HepG2 (cell line): ENCODE results near the gene GRM5. TPM values are rescaled to one million over a fixed set of nuclear protein-coding genes. Genes with fewer than 3 reads are reported as not detected.
"Not testable (repeated sequence)": the region's sequence is repeated elsewhere in the genome, so short reads cannot be mapped to it uniquely, and the experiment has no call there.

Source experiments
- ATAC-seq: fragments of 200-7000 bp; cut with Tn5 transposase; 3 replicates; pipeline ENCODE4 v1.9.1; 2020; ENCODE audit warnings: mild to moderate bottlenecking, moderate library complexity
- BruUV-seq: library from RNA; stranded (reverse); fragments of 400-500 nt; replicated peaks from 2 replicates; lab custom pipeline; 2021; lab: Mats Ljungman, UMichigan
- CTCF ChIA-PET: fragments of 300-600 bp; formaldehyde crosslinking; extraction: SDS; loops from one replicate; lab custom pipeline; 2021; ENCODE audit warnings: low total read pairs, inconsistent platforms, low intra/inter-chr PET ratio; lab: Yijun Ruan, JAX
- POLR2A ChIA-PET: fragments of 350-600 bp; sonication (Branson Sonifier 250); formaldehyde crosslinking; loops from one replicate; lab custom pipeline; 2020; ENCODE audit warnings: antibody characterized with exemption, inconsistent platforms; lab: Yijun Ruan, JAX
- DNase-seq: peaks from one replicate; pipeline ENCODE4 v3.0.0-alpha.2; 2015; ENCODE audit warnings: low spot score
- FAIRE-seq: peaks from 3 replicates; lab custom pipeline; 2011; peaks lifted over from hg19 to GRCh38; lab: Jason Lieb, UNC
- H2AFZ ChIP-seq: one replicate; pipeline ENCODE4 v1.6.1; 2011; ENCODE audit warnings: low read length, inconsistent platforms
- H3K27ac ChIP-seq: fragments of 300-600 bp; 3 replicates; pipeline ENCODE4 v1.8.0; 2011; ENCODE audit warnings: mixed run types, mild to moderate bottlenecking, mixed read lengths, low read length, inconsistent platforms; ENCODE audit not compliant: insufficient read depth; ENCODE audit errors: extremely low read length
- H3K27me3 ChIP-seq, 2 experiments: fragments of 200-600 bp in 1 of 2; 2 replicates in 1 of 2; 3 replicates in 1 of 2; pipeline versions ENCODE4 v1.6.0 to v1.8.0; 2011; ENCODE audit warnings: low read length in 2 of 2, mild to moderate bottlenecking in 2 of 2, moderate library complexity in 2 of 2, inconsistent platforms in 1 of 2; ENCODE audit not compliant: insufficient read depth in 2 of 2, control insufficient read depth in 1 of 2
- H3K36me3 ChIP-seq, 2 experiments: fragments of 200-600 bp in 1 of 2; replicated peaks in 1 of 2; 2 replicates in 1 of 2; 3 replicates in 1 of 2; pipeline versions ENCODE4 v1.5.1 to v1.8.0; 2011; ENCODE audit warnings: low read length in 2 of 2, inconsistent platforms in 1 of 2; ENCODE audit not compliant: insufficient read depth in 2 of 2, control insufficient read depth in 1 of 2
- H3K4me1 ChIP-seq: 2 replicates; pipeline ENCODE4 v1.5.1; 2012; ENCODE audit warnings: low read length, inconsistent platforms; ENCODE audit not compliant: insufficient read depth
- H3K4me2 ChIP-seq: 2 replicates; pipeline ENCODE4 v1.6.0; 2011; ENCODE audit warnings: low read depth, low read length, inconsistent platforms
- H3K4me3 ChIP-seq, 3 experiments: fragments of 200-600 bp in 1 of 3; sonication (generic), shearing (Covaris generic) in 1 of 3; replicated peaks in 1 of 3; 2 replicates each; pipeline ENCODE4 v1.5.1; 2011 to 2016; ENCODE audit warnings: low read length in 3 of 3, inconsistent platforms in 2 of 3, low read depth in 2 of 3, mild to moderate bottlenecking in 2 of 3, control low read depth in 1 of 3, mixed read lengths in 1 of 3; ENCODE audit not compliant: insufficient read depth in 1 of 3
- H3K79me2 ChIP-seq: one replicate; pipeline ENCODE4 v1.6.1; 2011; ENCODE audit warnings: low read length, inconsistent platforms; ENCODE audit not compliant: insufficient read depth
- H3K9ac ChIP-seq: 2 replicates; pipeline ENCODE4 v1.6.0; 2011; ENCODE audit warnings: mild to moderate bottlenecking, low read depth, low read length, inconsistent platforms; ENCODE audit not compliant: insufficient read depth
- H3K9me3 ChIP-seq: 2 replicates; pipeline ENCODE4 v1.5.1; 2012; ENCODE audit warnings: mild to moderate bottlenecking, low read length
- H4K20me1 ChIP-seq: 2 replicates; pipeline ENCODE4 v1.6.0; 2011; ENCODE audit warnings: inconsistent platforms, mild to moderate bottlenecking, low read length, moderate library complexity; ENCODE audit not compliant: insufficient read depth
- CSRNP2 ChIP-seq: sonication (generic); formaldehyde crosslinking; conservative IDR thresholded peaks from 2 replicates; pipeline ENCODE4 v1.8.0; 2022; ENCODE audit warnings: low read depth, missing genetic modification reagents
- ELF4 ChIP-seq: sonication (generic); formaldehyde crosslinking; IDR thresholded peaks from 2 replicates; pipeline ENCODE4 v1.5.0; 2020; ENCODE audit warnings: missing genetic modification reagents, mild to moderate bottlenecking, moderate library complexity, borderline replicate concordance
- GABPA ChIP-seq, 2 experiments: IDR thresholded peaks; 2 replicates each; pipeline ENCODE4 v1.6.1; 2011 to 2016; ENCODE audit warnings: low read depth in 2 of 2, low read length in 1 of 2, missing biosample characterization in 1 of 2, missing genetic modification characterization in 1 of 2
- SNAI1 ChIP-seq: sonication (generic); formaldehyde crosslinking; IDR thresholded peaks from 2 replicates; pipeline ENCODE4 v1.5.0; 2020; ENCODE audit warnings: mild to moderate bottlenecking, missing genetic modification reagents, borderline replicate concordance
- SNRNP70 ChIP-seq: fragments of 200-400 bp; formaldehyde crosslinking; IDR thresholded peaks from 2 replicates; pipeline ENCODE4 v1.6.1; 2017; ENCODE audit warnings: mild to moderate bottlenecking, low read depth, low read length, moderate library complexity
- TRIM24 ChIP-seq: sonication (generic); formaldehyde crosslinking; IDR thresholded peaks from 2 replicates; pipeline ENCODE4 v1.8.0; 2022; ENCODE audit warnings: mild to moderate bottlenecking, missing genetic modification reagents
- ZFP62 ChIP-seq: sonication (generic); formaldehyde crosslinking; IDR thresholded peaks from 2 replicates; pipeline ENCODE4 v1.4.0; 2020; ENCODE audit warnings: missing genetic modification reagents
- ZNF275 ChIP-seq: sonication (generic); formaldehyde crosslinking; IDR thresholded peaks from 2 replicates; pipeline ENCODE4 v1.8.0; 2022; ENCODE audit warnings: missing genetic modification reagents, mild to moderate bottlenecking, inconsistent platforms, borderline replicate concordance
- WGBS: methylation state at CpG from one replicate; pipeline ENCODE4 v1.1.6; 2017; ENCODE audit warnings: low lambda C conversion rate; 5-methylcytosine and 5-hydroxymethylcytosine counted together
- in situ Hi-C: cut with HindIII; loops from 2 replicates; pipeline ENCODE4 v1.10.0; 2017; ENCODE audit warnings: low pct_unique_long_range_greater_than_20kb; ENCODE audit not compliant: extremely low pct_ligation_motif_present
- intact Hi-C: fragments of 100-400 bp; cut with micrococcal nuclease; formaldehyde crosslinking; loops from one replicate; pipeline ENCODE4 v1.10.0; 2022; ENCODE audit not compliant: unreplicated experiment
- polyA plus RNA-seq, 8 experiments: library from polyadenylated mRNA; depleted of rRNA in 3 of 8; stranded (reverse) in 7 of 8; unstranded in 1 of 8; fragments of >200 nt; fragmentation: Illumina TruSeq in 4 of 8; extraction: Trizol in 4 of 8; gene quantifications; 2 replicates each; pipeline versions ENCODE4 v1.2.1 to v1.2.3, GENCODE V29; 2011 to 2016; ENCODE audit warnings: low read depth in 4 of 8, missing spikeins in 1 of 8, mixed read lengths in 1 of 8; ENCODE audit not compliant: insufficient read depth in 1 of 8
- total RNA-seq, 5 experiments: library from RNA; depleted of rRNA; stranded (reverse); fragments of >200 nt; fragmentation: Illumina TruSeq; extraction: Trizol; gene quantifications; 2 replicates each; pipeline ENCODE4 v1.2.3, GENCODE V29; 2016; ENCODE audit warnings: low read depth in 1 of 5

GRM5 gene
- total and polyA plus RNA-seq, 2 of the 13 experiments (the other 11 are each of a cell fraction or from before 2014, with no cell fraction given) = not detected

- no peak for FAIRE-seq
- no peak overlapping the region for H2AFZ ChIP-seq
- POLR2A ChIA-PET = no interaction called here
- no peaks in the 10 kb centered on the region for H3K4me1 ChIP-seq
- no TSS peak for BruUV-seq
- H3K9me3 ChIP-seq = no peaks in the 10 kb centered on the region
- no peak for ATAC-seq
- intact Hi-C loops (no loop called here), in situ Hi-C loops (no loop called here)
- no peak overlapping the region for H3K4me2 ChIP-seq
- no peaks in the 10 kb centered on the region for H3K79me2 ChIP-seq
- H4K20me1 ChIP-seq = no peaks in the 10 kb centered on the region
- TF ChIP-seq SNRNP70 (no peak), ZFP62 (CRISPR knock-in tag) (no peak), GABPA (IDR thresholded peaks at IDR 0.05; ENCODE audit: low read depth, low read length) (no peak), GABPA (CRISPR knock-in tag; IDR thresholded peaks at IDR 0.05; ENCODE audit: low read depth) (no peak), CSRNP2 (no peak), ZNF275 (CRISPR knock-in tag) (no peak), ELF4 (no peak), SNAI1 (CRISPR knock-in tag) (no peak), TRIM24 (CRISPR knock-in tag) (no peak)
- H3K9ac ChIP-seq = no peak overlapping the region
- no peak for DNase-seq
- WGBS = 7% methylated on average over 1 of the region's 1 CpG
- H3K36me3 ChIP-seq = no peaks in the 10 kb centered on the region
- no peak overlapping the region for H3K27ac ChIP-seq
- CTCF ChIA-PET = no interaction called here
- H3K27me3 ChIP-seq = no peaks in the 10 kb centered on the region
- no peak overlapping the region for H3K4me3 ChIP-seq
Measured at GRCh38 chr11:88849368-88849767, 216.4 kb downstream of the GRM5 start.

GRCh38 chr11:88846266-88846665 lies 219.5 kb downstream of the GRM5 start:
- 4% methylated on average over 1 of the region's 1 CpG for WGBS
- H2AFZ ChIP-seq, ATAC-seq, BruUV-seq, intact Hi-C loops, H4K20me1 ChIP-seq, FAIRE-seq, CTCF ChIA-PET, POLR2A ChIA-PET, H3K4me2 ChIP-seq, H3K9me3 ChIP-seq, H3K36me3 ChIP-seq, DNase-seq, H3K9ac ChIP-seq, H3K4me1 ChIP-seq, H3K27me3 ChIP-seq, in situ Hi-C loops, H3K79me2 ChIP-seq, H3K27ac ChIP-seq, H3K4me3 ChIP-seq: not testable (repeated sequence)

GRCh38 chr11:88844941-88845340 lies 220.8 kb downstream of the GRM5 start:
- H3K4me1 ChIP-seq, H3K4me3 ChIP-seq, in situ Hi-C loops, intact Hi-C loops, H3K4me2 ChIP-seq, BruUV-seq, H3K9me3 ChIP-seq, H3K36me3 ChIP-seq, H4K20me1 ChIP-seq, DNase-seq, CTCF ChIA-PET, FAIRE-seq, POLR2A ChIA-PET, H3K79me2 ChIP-seq, H3K27me3 ChIP-seq, ATAC-seq, H2AFZ ChIP-seq, H3K27ac ChIP-seq, H3K9ac ChIP-seq: not testable (repeated sequence)
- WGBS = 41% methylated on average over 3 of the region's 3 CpGs
